Measurements from ENCODE around the gene CLSTN3.

Gene CLSTN3

DNA sequence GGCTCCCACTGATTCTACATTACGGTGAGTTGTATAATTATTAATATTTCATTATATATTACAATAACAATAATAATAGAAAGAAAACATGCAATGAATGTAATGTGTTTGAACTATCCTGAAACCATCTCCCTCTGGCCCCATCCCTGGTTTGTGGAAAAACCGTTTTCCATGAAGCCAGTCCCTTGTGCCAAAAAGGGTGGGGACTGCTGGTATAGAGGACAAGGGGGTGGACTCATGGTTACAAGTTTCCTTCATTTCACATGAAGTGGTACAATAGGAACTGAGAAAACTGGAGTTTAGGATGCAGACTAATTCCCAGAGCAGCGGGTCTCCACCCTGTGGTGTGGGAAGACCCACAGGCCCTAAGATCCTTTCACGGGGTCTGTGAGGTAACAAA is 18.1 kb upstream of the CLSTN3 start:
- H3K27me3 Mint-ChIP-seq (ENCODE audit: low read depth), result no peaks in the 10 kb centered on the region
- H3K27ac Mint-ChIP-seq, result no peak overlapping the region
- peaks cover 18% of the 10 kb centered on the region for H3K36me3 Mint-ChIP-seq (ENCODE audit: low read depth)
- no peaks in the 10 kb centered on the region for H3K9me3 Mint-ChIP-seq
- peaks cover 40% of the 10 kb centered on the region for H3K4me1 Mint-ChIP-seq (ENCODE audit: low read depth)
- no peak overlapping the region for H3K4me3 Mint-ChIP-seq

DNA sequence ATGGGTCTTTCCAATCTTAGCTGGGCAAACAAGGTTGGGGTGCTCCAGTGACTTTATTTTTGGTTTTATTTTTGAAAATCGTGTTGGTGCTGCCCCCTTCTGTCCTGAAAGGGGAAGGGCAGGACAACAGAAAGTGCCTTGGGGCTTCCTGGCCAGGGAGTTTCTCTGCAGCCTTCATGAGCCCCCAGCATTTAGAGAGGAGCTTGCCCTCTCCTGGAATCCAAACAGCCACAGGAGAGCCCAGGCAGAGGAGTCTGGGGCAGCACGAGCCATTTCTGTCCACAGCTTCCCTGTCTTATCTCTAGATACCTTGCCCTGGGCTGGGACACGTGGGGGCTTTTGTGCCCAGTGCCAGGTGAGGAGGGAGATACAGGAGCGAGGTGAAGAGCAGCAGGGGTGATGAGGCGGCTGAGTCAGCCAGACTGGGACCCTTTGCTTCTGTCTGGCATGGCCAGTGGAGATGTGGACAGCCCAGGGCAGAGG is 16.7 kb upstream of the CLSTN3 start:
- H3K9me3 Mint-ChIP-seq, result no peaks in the 10 kb centered on the region
- no peak overlapping the region for H3K4me3 Mint-ChIP-seq
- peaks cover 21% of the 10 kb centered on the region for H3K36me3 Mint-ChIP-seq (ENCODE audit: low read depth)
- H3K27me3 Mint-ChIP-seq (ENCODE audit: low read depth), result no peaks in the 10 kb centered on the region
- peak overlapping the region; percentile 47 for H3K27ac Mint-ChIP-seq
- peaks cover 37% of the 10 kb centered on the region for H3K4me1 Mint-ChIP-seq (ENCODE audit: low read depth)

- H3K27me3 Mint-ChIP-seq (ENCODE audit: low read depth), result no peaks in the 10 kb centered on the region
- no peaks in the 10 kb centered on the region for H3K9me3 Mint-ChIP-seq
- peaks cover 37% of the 10 kb centered on the region for H3K4me1 Mint-ChIP-seq (ENCODE audit: low read depth)
- H3K27ac Mint-ChIP-seq, result peak overlapping the region; percentile 65
- H3K36me3 Mint-ChIP-seq (ENCODE audit: low read depth), result peaks cover 24% of the 10 kb centered on the region
- H3K4me3 Mint-ChIP-seq, result no peak overlapping the region
These were observed 16.2 kb upstream of the CLSTN3 start for GRCh38 chr12:7114008-7114407.

DNA sequence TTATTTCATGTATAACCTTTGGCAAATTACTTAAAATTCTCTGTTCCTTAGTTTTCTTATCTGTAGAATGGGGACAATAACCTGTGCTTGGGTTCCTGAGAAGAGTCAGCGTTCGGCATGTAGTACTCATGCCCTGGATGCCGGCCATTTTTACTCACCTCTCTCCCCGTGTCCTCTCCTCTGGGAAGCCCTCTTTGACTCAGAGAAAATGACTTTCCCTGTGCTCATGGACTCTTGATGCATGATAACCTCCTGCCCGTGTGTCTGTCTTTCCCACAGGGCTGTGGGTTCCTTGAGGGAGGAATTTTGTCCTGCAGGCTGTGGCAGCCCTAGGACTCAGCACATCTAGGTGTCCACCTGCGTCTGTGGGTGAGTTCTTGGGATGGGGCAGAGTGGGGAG is 15.3 kb upstream of the CLSTN3 start:
- no peaks in the 10 kb centered on the region for H3K27me3 Mint-ChIP-seq (ENCODE audit: low read depth)
- H3K4me3 Mint-ChIP-seq, result no peak overlapping the region
- no peaks in the 10 kb centered on the region for H3K9me3 Mint-ChIP-seq
- H3K36me3 Mint-ChIP-seq (ENCODE audit: low read depth), result peaks cover 24% of the 10 kb centered on the region
- no peak overlapping the region for H3K27ac Mint-ChIP-seq
- peaks cover 30% of the 10 kb centered on the region for H3K4me1 Mint-ChIP-seq (ENCODE audit: low read depth)

DNA sequence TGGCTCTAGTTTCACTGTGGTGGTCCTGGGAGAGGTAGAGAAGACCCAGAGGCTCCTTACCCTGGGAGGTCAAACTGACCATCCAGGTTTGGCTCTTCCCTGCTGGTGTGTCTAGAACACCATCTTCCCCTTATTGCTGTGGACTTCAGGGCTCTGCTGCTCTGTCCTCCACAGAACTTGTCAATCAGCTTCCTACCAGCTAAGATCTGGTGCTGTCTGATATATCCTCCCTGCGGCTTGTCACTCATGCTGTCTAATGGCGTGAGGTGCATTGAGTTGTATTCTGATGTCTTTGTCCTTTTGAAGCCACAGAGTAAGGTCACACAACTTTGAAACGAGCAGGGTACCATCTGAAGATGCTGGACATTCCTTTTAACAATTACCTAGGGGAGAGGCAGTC is 14.0 kb upstream of the CLSTN3 start:
- peaks cover 18% of the 10 kb centered on the region for H3K4me1 Mint-ChIP-seq (ENCODE audit: low read depth)
- H3K36me3 Mint-ChIP-seq (ENCODE audit: low read depth), result peaks cover 24% of the 10 kb centered on the region
- H3K27me3 Mint-ChIP-seq (ENCODE audit: low read depth), result no peaks in the 10 kb centered on the region
- H3K27ac Mint-ChIP-seq, result no peak overlapping the region
- H3K9me3 Mint-ChIP-seq, result no peaks in the 10 kb centered on the region
- no peak overlapping the region for H3K4me3 Mint-ChIP-seq

DNA sequence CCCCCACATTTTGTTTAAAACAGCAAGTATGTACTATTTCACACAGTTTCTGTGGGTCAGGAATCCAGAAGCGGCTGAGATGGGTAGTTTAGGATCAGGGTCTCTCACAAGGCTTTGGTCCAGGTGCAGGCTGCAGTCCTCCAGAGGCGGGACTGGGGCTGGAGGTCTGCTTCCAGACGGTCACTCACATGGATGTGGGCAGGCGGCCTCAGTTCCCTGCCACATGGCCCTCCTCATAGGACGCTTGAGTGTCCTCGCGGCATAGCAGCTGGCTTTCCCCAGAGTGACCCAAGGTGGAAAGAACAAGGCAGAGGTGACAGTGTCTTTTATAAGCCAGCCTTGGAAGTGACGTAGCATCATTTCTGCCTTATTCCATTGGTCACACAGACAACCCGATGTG is 13.3 kb upstream of the CLSTN3 start:
- peaks cover 17% of the 10 kb centered on the region for H3K4me1 Mint-ChIP-seq (ENCODE audit: low read depth)
- peaks cover 25% of the 10 kb centered on the region for H3K36me3 Mint-ChIP-seq (ENCODE audit: low read depth)
- H3K27me3 Mint-ChIP-seq (ENCODE audit: low read depth), result no peaks in the 10 kb centered on the region
- no peak overlapping the region for H3K27ac Mint-ChIP-seq
- H3K9me3 Mint-ChIP-seq, result no peaks in the 10 kb centered on the region
- H3K4me3 Mint-ChIP-seq, result no peak overlapping the region

GRCh38 chr12:7117670-7118069 is 12.5 kb upstream of the CLSTN3 start:
- peaks cover 15% of the 10 kb centered on the region for H3K4me1 Mint-ChIP-seq (ENCODE audit: low read depth)
- H3K27ac Mint-ChIP-seq, result no peak overlapping the region
- peaks cover 25% of the 10 kb centered on the region for H3K36me3 Mint-ChIP-seq (ENCODE audit: low read depth)
- no peaks in the 10 kb centered on the region for H3K9me3 Mint-ChIP-seq
- H3K27me3 Mint-ChIP-seq (ENCODE audit: low read depth), result no peaks in the 10 kb centered on the region
- H3K4me3 Mint-ChIP-seq, result no peak overlapping the region

DNA sequence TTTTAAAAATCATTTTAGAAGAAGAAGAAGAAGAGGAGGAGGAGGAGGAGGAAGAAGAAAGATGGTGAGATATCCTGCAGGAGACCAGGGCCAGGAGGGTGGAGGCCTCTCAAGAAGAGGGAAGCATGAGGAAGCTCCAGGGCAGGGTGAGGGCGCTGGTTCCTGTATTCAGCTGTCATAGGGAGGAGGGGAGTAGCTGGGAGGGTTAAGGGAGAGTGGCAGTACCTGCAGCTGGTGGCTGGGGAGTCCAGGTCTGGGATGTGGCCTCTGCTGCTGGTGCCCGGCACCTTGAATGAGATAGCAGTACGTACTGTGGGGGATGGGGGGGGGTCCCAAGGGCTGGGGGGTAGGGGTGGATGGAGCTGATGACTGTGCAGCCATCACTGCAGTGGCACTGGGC is 11.3 kb upstream of the CLSTN3 start:
- Mint-ChIP-seq H3K27ac (no peak overlapping the region), H3K4me1 (ENCODE audit: low read depth) (peaks cover 9% of the 10 kb centered on the region), H3K9me3 (no peaks in the 10 kb centered on the region), H3K27me3 (ENCODE audit: low read depth) (no peaks in the 10 kb centered on the region), H3K4me3 (no peak overlapping the region), H3K36me3 (ENCODE audit: low read depth) (peaks cover 22% of the 10 kb centered on the region)

- no peaks in the 10 kb centered on the region for H3K9me3 Mint-ChIP-seq
- no peaks in the 10 kb centered on the region for H3K27me3 Mint-ChIP-seq (ENCODE audit: low read depth)
- H3K27ac Mint-ChIP-seq, result no peak overlapping the region
- H3K4me1 Mint-ChIP-seq (ENCODE audit: low read depth), result peaks cover 7% of the 10 kb centered on the region
- H3K36me3 Mint-ChIP-seq (ENCODE audit: low read depth), result peaks cover 17% of the 10 kb centered on the region
- no peak overlapping the region for H3K4me3 Mint-ChIP-seq
These were observed 10.0 kb upstream of the CLSTN3 start for GRCh38 chr12:7120166-7120565.

- H3K27ac Mint-ChIP-seq, result no peak overlapping the region
- no peak overlapping the region for H3K4me3 Mint-ChIP-seq
- H3K4me1 Mint-ChIP-seq (ENCODE audit: low read depth), result peaks cover 5% of the 10 kb centered on the region
- H3K9me3 Mint-ChIP-seq, result no peaks in the 10 kb centered on the region
- H3K36me3 Mint-ChIP-seq (ENCODE audit: low read depth), result peaks cover 11% of the 10 kb centered on the region
- no peaks in the 10 kb centered on the region for H3K27me3 Mint-ChIP-seq (ENCODE audit: low read depth)
These were observed 8.8 kb upstream of the CLSTN3 start for GRCh38 chr12:7121324-7121723.

DNA sequence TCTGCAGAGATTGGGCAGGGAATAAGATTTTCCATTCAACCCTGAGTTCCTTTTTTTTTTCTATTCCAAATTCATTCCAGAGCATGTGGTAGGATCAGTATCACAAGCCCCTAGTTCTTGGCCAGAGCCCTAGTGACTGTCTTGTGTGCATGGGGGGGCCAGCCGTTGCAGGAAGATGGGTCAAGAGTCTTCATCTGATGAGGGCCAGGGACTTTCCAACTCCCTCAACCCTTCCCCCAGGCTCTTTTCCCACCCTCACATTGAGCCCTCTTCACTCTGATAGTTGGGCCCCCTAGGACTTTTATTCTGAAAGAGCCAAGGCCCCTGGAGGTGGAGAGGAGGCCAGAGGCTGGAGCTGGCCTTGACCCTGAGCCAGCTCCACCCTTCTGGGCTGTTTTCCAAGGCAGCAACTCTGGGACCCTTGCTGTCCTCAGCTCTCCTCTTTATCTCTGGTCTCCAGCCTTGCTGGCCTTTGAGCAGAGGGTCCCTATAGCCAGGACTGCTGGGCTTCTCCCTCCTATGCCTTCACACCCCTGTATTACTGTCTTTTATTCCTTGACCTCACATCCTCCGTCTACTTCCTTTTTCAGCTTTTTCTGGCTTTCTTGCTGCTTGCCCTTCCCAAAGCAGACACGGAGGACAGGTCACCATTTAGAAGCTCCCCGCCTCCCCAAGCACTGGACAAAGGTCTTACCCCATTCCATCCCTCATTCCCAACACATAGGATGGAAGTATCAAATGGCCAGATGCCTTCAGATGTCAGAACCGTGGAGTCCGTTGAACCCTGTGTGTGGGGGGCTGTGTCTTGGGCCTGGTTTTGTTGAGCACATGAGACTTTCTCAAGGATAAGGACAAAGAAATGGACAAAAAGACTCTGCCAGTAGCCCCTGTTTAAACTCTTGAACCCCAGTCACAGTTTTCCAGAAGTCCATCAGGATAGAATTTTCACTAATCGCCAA is 7.1 kb upstream of the CLSTN3 start:
- H3K36me3 Mint-ChIP-seq (ENCODE audit: low read depth), result peaks cover 10% of the 10 kb centered on the region
- H3K27me3 Mint-ChIP-seq (ENCODE audit: low read depth), result no peaks in the 10 kb centered on the region
- peaks cover 2% of the 10 kb centered on the region for H3K4me1 Mint-ChIP-seq (ENCODE audit: low read depth)
- H3K27ac Mint-ChIP-seq, result no peak overlapping the region
- H3K4me3 Mint-ChIP-seq, result no peak overlapping the region
- H3K9me3 Mint-ChIP-seq, result no peaks in the 10 kb centered on the region

- H3K36me3 Mint-ChIP-seq (ENCODE audit: low read depth), result peaks cover 6% of the 10 kb centered on the region
- no peak overlapping the region for H3K27ac Mint-ChIP-seq
- H3K9me3 Mint-ChIP-seq, result no peaks in the 10 kb centered on the region
- H3K4me1 Mint-ChIP-seq (ENCODE audit: low read depth), result peaks cover 7% of the 10 kb centered on the region
- H3K4me3 Mint-ChIP-seq, result no peak overlapping the region
- H3K27me3 Mint-ChIP-seq (ENCODE audit: low read depth), result no peaks in the 10 kb centered on the region
These were observed 6.2 kb upstream of the CLSTN3 start for GRCh38 chr12:7123806-7124522.

DNA sequence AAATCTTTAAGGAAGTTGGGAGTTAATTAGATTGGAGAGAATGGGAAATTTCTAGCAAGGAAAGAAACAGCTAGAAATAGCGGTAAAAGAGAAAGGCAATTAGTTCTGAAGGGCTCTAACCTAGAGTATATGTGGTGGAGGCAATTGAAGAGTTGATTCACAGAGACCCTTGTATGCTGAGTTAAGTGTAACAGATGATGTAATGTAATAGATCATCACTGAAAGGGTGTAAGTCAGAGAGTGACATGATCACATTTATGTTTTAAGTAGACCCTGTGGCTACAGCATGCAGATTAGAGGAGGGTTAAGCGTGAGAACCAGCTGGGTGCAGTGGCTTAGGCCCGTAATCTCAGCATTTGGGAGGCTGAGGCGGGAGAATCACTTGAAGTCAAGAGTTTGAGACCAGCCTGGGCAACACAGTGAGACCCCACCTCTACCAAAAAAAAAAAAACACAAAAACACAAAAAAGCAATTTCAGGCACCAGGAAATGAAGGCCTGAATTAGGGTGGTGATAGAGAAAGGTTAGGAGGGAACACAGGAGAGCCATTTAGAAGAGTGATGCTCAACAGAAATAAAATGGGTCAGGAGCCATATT is 4.4 kb upstream of the CLSTN3 start:
- no peak overlapping the region for H3K4me3 Mint-ChIP-seq
- no peak overlapping the region for H3K27ac Mint-ChIP-seq
- H3K4me1 Mint-ChIP-seq (ENCODE audit: low read depth), result peaks cover 11% of the 10 kb centered on the region
- no peaks in the 10 kb centered on the region for H3K27me3 Mint-ChIP-seq (ENCODE audit: low read depth)
- no peaks in the 10 kb centered on the region for H3K9me3 Mint-ChIP-seq
- peaks cover 6% of the 10 kb centered on the region for H3K36me3 Mint-ChIP-seq (ENCODE audit: low read depth)

GRCh38 chr12:7127916-7128626 is 2.1 kb upstream of the CLSTN3 start:
- Mint-ChIP-seq H3K9me3 (no peaks in the 10 kb centered on the region), H3K4me1 (ENCODE audit: low read depth) (peaks cover 34% of the 10 kb centered on the region), H3K4me3 (peak overlapping the region; percentile 57), H3K27me3 (ENCODE audit: low read depth) (no peaks in the 10 kb centered on the region), H3K27ac (peak overlapping the region; percentile 20), H3K36me3 (ENCODE audit: low read depth) (peaks cover 18% of the 10 kb centered on the region)
